GOT3 (cell line): Measurements from ENCODE around the gene CHMP4B.
"Not testable (repeated sequence)": the region's sequence is repeated elsewhere in the genome, so short reads cannot be mapped to it uniquely, and the experiment has no call there.

ENCODE experiments used
- DNase-seq: peaks from one replicate; lab custom pipeline; 2025; ENCODE audit warnings: mixed read lengths; lab: John Stamatoyannopoulos, UW

The CHMP4B gene

GRCh38 chr20:33789858-33790182 lies 21.3 kb upstream of the CHMP4B start:
- no peak for DNase-seq

- no peak for DNase-seq
Observed at GRCh38 chr20:33790566-33790965, 20.6 kb upstream of the CHMP4B start.

GRCh38 chr20:33791021-33791420 lies 20.1 kb upstream of the CHMP4B start:
- no peak for DNase-seq

GRCh38 chr20:33791540-33791939 lies 19.6 kb upstream of the CHMP4B start:
- no peak for DNase-seq

GRCh38 chr20:33791959-33792597 lies 19.1 kb upstream of the CHMP4B start:
- DNase-seq, result no peak

- not testable (repeated sequence) for DNase-seq
Observed at GRCh38 chr20:33792598-33792989, 18.6 kb upstream of the CHMP4B start.

- no peak for DNase-seq
Observed at GRCh38 chr20:33793011-33793931, 17.9 kb upstream of the CHMP4B start.

GRCh38 chr20:33796263-33796906 lies 14.8 kb upstream of the CHMP4B start:
- no peak for DNase-seq

GRCh38 chr20:33796907-33797544 lies 14.1 kb upstream of the CHMP4B start:
- DNase-seq, result no peak

GRCh38 chr20:33798444-33798843 lies 12.7 kb upstream of the CHMP4B start:
- no peak for DNase-seq

GRCh38 chr20:33803921-33804337 lies 7.2 kb upstream of the CHMP4B start:
- DNase-seq, result no peak

GRCh38 chr20:33808388-33808787 lies 2.8 kb upstream of the CHMP4B start:
- DNase-seq, result no peak

GRCh38 chr20:33810259-33810658 lies 889 bp upstream of the CHMP4B start:
- no peak for DNase-seq

- no peak for DNase-seq
Observed at GRCh38 chr20:33811776-33812151, 616 bp downstream of the CHMP4B start.

GRCh38 chr20:33812152-33812849 lies 1.2 kb downstream of the CHMP4B start:
- DNase-seq, result no peak

GRCh38 chr20:33812908-33813462 lies 1.8 kb downstream of the CHMP4B start:
- no peak for DNase-seq

GRCh38 chr20:33814238-33814712 lies 3.1 kb downstream of the CHMP4B start:
- no peak for DNase-seq

- DNase-seq, result no peak
Observed at GRCh38 chr20:33815671-33816070, 4.5 kb downstream of the CHMP4B start.

GRCh38 chr20:33816191-33816590 lies 5.0 kb downstream of the CHMP4B start:
- no peak for DNase-seq

- DNase-seq, result no peak
Observed at GRCh38 chr20:33817411-33817810, 6.3 kb downstream of the CHMP4B start.

- no peak for DNase-seq
Observed at GRCh38 chr20:33819456-33819855, 8.3 kb downstream of the CHMP4B start.
